Measurements from ENCODE around the gene CCNY.

DNA sequence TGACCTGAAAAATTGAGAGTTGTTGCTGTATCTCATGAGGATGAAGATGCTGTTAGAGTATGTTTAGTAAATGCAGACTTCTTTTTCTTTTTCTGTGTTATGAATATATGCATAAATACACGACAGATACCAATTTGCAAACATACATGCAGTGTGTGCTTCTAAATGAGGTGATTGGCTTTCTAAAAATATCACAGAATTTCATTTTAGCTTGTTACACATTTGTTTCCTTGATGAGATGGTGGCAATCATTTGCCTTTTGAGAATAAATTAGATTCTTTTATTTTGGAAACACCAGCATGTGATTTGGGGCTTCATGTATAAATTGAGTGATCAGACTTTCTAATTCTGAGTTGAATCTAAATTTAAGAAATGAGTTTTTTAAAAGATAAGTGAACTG is 29.7 kb downstream of the CCNY start:
- no peak for TF ChIP-seq POLR2A (IDR thresholded peaks at IDR 0.05)
- TF ChIP-seq, protein P1, sequence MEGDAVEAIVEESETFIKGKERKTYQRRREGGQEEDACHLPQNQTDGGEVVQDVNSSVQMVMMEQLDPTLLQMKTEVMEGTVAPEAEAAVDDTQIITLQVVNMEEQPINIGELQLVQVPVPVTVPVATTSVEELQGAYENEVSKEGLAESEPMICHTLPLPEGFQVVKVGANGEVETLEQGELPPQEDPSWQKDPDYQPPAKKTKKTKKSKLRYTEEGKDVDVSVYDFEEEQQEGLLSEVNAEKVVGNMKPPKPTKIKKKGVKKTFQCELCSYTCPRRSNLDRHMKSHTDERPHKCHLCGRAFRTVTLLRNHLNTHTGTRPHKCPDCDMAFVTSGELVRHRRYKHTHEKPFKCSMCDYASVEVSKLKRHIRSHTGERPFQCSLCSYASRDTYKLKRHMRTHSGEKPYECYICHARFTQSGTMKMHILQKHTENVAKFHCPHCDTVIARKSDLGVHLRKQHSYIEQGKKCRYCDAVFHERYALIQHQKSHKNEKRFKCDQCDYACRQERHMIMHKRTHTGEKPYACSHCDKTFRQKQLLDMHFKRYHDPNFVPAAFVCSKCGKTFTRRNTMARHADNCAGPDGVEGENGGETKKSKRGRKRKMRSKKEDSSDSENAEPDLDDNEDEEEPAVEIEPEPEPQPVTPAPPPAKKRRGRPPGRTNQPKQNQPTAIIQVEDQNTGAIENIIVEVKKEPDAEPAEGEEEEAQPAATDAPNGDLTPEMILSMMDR (IDR thresholded peaks at IDR 0.05), result no peak
- no peak for TF ChIP-seq EP300 (IDR thresholded peaks at IDR 0.05)
- TF ChIP-seq POLR2AphosphoS5 (IDR thresholded peaks at IDR 0.05), result no peak

Data from suprapubic skin (tissue), 4 donors.